ENCODE results near the gene MLIP. TPM values are rescaled to one million over a fixed set of nuclear protein-coding genes. Genes with fewer than 3 reads are reported as not detected.

Gene MLIP
- total RNA-seq, 1 experiment from 2014 or later = not detected

DNA sequence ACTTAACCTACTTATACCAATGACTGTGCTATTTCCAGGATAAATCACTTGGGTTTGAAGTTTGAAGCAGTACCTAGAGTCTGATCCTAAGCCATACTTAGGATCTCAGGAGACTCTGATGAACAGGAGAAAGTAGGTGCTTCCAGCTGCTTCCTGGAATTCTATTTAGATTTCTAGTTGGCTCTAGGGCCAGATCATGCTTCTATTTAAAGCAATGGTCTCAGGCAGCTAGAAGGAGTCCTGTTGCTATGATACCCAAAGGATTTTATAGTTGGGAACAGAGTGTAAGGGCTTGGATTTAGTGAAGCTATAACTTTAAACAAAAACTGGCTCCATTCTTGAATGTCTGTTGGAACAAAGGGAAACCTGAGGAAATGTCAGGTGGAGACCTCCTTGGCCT lies 144.6 kb downstream of the MLIP start:
- DNase-seq (ENCODE audit: low spot score) = no peak
- in situ Hi-C loops (cut with HindIII; ENCODE audit: low sequenced_read_pairs) = no loop called here

GRCh38 chr6:54260025-54260424 lies 148.8 kb downstream of the MLIP start:
- no peak for DNase-seq (ENCODE audit: low spot score)
- in situ Hi-C loops (cut with HindIII; ENCODE audit: low sequenced_read_pairs) = no loop called here

GRCh38 chr6:54262499-54262898 lies 151.3 kb downstream of the MLIP start:
- DNase-seq (ENCODE audit: low spot score) = no peak
- in situ Hi-C loops (cut with HindIII; ENCODE audit: low sequenced_read_pairs) = no loop called here

GRCh38 chr6:54262971-54263370 lies 151.7 kb downstream of the MLIP start:
- in situ Hi-C loops (cut with HindIII; ENCODE audit: low sequenced_read_pairs) = no loop called here
- no peak for DNase-seq (ENCODE audit: low spot score)

DNA sequence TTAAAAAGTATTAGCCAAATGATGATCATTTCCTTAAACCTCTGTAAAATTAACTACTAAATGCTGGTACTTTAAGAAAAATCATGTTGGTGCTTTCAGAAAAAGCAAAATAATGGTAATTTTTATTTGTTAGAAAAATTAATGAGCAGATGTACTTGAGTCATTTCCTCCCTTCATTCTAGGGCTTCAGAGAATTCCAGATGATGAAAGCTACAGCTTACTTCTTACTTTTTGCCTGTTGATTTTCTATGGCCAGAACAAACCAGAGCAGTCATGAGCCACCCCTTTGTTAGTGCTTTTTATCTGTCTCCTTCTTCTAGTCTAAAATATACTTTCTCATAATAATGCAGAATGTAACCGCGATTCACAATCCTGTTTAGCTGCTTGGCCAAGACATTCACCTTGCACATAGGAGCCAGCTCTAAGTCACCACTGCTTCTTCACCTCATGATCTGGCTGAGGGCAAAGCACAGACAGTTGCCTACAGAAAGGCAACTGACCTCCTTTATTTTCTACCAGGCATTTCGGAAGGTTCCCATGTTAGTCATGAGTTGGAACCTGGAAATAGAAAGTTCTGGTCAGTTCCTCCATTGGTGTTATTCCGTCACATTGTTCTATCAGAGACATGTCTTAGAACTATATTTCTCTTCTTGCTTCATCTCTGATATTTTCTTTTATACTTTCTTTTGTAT lies 153.5 kb downstream of the MLIP start:
- DNase-seq (ENCODE audit: low spot score) = no peak
- in situ Hi-C loops (cut with HindIII; ENCODE audit: low sequenced_read_pairs) = no loop called here

DNA sequence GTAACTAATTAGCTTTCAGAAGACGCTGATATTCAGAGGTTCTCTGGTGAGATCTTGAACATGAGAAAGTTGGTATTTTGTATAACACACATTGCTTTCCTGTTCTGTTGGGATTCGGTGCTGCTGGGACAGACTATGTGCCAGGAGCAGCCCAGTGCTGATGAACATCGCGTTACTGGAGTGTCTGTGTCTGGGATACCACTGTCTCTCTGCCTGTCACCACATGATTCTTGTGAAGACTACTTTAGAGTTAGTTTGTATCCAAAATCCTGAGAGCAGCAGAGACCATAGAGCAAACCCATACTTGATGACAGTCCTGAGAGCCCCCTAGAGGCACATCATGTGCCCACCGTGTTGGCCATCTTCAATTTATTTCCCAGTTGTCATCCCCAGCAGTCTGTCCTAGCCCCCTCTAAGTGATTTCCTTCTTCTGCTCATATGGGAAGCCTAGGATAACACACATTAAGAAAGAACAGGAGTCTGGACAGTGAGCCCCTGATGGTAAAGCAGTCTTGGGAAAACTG lies 155.2 kb downstream of the MLIP start:
- in situ Hi-C loops (cut with HindIII; ENCODE audit: low sequenced_read_pairs) = no loop called here
- no peak for DNase-seq (ENCODE audit: low spot score)

- in situ Hi-C loops (cut with HindIII; ENCODE audit: low sequenced_read_pairs) = no loop called here
- DNase-seq (ENCODE audit: low spot score) = no peak
These were observed 156.6 kb downstream of the MLIP start for GRCh38 chr6:54267798-54268197.

DNA sequence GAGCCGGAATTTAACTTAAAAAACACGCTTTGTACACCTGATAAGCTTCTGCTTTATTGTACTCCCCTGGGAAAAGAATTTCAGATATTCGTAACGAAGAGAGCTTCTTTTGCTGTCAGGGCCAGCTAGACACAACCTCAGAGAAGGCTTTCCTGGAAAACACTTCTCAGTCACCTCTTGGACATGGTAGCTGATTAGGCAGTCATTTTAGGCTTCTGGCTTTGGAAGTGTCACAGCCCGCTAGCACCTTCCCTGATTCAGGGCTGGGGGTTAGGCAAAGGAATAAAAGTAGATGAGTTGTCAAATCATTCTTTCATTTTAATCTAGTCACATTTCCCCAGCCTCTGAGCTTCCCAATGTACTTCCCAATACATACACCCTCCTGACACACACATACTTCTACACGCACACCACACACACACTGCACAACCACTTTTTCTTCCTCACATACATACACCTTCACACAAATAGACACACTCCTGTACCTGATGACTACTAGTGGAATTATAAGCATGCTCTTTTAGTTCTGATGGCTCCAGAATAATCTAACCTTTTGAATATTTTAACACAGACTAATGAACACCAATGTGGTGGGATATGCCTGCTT lies 162.1 kb downstream of the MLIP start:
- no peak for DNase-seq (ENCODE audit: low spot score)
- in situ Hi-C loops (cut with HindIII; ENCODE audit: low sequenced_read_pairs) = no loop called here

GRCh38 chr6:54274383-54274782 lies 163.1 kb downstream of the MLIP start:
- in situ Hi-C loops (cut with HindIII; ENCODE audit: low sequenced_read_pairs) = no loop called here
- DNase-seq (ENCODE audit: low spot score) = no peak

DNA sequence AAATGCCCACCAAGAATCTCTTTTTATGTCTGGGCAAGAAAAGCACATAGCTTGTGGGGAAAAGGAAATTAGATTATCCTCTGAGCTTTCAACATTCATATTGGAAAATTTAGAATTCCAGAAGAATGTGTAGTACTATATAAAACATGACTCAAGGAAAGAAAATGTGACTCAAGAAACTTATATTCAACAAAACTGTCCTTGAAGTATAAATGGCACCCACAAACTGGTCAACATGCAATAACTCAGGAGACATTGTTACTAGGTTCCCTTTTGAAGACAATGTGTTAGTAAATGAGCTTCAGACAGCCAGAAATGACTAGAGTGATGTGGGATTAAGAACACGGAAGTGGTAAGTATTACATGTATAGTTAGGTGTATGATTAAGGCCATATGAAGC lies 170.9 kb downstream of the MLIP start:
- in situ Hi-C loops (cut with HindIII; ENCODE audit: low sequenced_read_pairs) = no loop called here
- DNase-seq (ENCODE audit: low spot score) = no peak

GRCh38 chr6:54284161-54284860 lies 173.1 kb downstream of the MLIP start:
- DNase-seq (ENCODE audit: low spot score) = no peak
- in situ Hi-C loops (cut with HindIII; ENCODE audit: low sequenced_read_pairs) = no loop called here

DNA sequence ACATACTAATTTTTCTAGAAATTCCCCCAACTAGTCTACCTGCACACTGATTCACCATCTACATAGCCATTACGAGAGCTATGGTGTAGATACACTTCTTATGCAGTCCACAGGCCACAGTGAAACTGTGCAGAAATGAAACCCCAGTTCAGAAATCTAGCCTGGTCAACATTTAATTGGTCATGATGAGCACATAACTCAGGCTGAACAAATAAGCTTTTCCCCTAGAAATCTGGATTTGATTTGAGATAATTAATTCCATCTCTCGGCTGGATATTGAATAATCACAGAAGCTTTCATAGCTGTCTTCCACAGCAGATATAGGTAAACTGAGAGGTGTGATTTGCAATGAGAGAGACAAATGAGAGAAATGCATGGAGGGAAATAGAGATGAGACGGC lies 174.4 kb downstream of the MLIP start:
- in situ Hi-C loops (cut with HindIII; ENCODE audit: low sequenced_read_pairs) = no loop called here
- no peak for DNase-seq (ENCODE audit: low spot score)

DNA sequence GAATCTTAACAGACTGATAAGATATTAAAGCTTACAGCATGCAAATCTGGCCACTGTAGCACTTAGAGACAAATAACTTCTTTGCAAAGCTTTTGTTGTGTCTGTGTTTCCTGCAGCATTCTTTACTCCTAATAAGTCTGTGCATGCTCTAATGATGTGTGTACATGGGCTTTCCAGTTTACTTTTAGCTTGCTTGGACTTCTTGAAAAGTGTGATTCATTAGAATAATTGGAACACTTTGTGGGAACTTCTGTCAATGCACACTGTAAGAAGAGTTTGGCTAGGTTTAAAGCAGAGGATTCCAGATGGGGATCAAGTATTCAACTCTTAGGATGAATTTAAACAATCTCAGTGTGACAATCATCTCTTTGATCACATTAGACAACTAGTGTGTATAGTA lies 174.9 kb downstream of the MLIP start:
- in situ Hi-C loops (cut with HindIII; ENCODE audit: low sequenced_read_pairs) = no loop called here
- no peak for DNase-seq (ENCODE audit: low spot score)

- no peak for DNase-seq (ENCODE audit: low spot score)
- in situ Hi-C loops (cut with HindIII; ENCODE audit: low sequenced_read_pairs) = no loop called here
These were observed 177.2 kb downstream of the MLIP start for GRCh38 chr6:54288474-54288873.

DNA sequence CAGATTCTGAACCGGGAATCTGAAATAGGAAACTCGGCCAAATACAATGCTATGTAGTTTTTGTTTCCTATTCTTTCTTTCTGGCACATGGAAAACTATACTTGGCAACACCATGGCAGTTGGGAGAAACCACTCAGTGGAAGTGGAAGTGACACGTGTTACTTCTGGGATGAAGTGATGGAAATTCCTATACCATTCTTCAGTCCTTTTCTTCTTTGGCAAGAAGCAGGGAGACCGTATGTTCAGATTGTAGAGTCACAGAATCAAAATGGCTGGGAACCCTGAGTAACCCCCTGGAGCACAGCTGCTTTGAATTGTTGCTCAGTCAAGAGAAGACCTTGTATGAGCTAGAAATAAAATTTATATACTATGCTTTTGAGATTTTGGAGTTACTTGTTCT lies 178.2 kb downstream of the MLIP start:
- in situ Hi-C loops (cut with HindIII; ENCODE audit: low sequenced_read_pairs) = no loop called here
- DNase-seq (ENCODE audit: low spot score) = no peak

DNA sequence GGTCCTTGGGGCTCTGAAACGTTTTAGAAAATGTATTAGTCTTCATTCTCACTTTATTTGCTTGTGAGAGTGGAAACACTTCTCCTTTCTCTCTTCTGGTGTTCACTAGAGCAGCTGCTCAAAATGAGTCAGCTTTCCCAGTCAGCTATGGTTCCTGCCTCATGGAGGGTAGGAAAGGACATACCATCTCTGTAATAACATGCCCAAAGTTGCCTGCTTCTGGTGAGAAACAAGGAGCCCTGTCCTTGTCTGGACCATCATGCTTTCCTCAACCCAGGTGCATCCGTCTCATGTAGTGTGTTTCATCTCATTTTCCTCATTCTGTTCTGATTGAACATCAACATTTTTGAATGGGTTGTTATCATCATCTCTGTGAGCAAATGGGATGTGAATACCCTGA lies 179.9 kb downstream of the MLIP start:
- in situ Hi-C loops (cut with HindIII; ENCODE audit: low sequenced_read_pairs) = no loop called here
- no peak for DNase-seq (ENCODE audit: low spot score)

GRCh38 chr6:54291738-54292137 lies 180.5 kb downstream of the MLIP start:
- no peak for DNase-seq (ENCODE audit: low spot score)
- in situ Hi-C loops (cut with HindIII; ENCODE audit: low sequenced_read_pairs) = no loop called here

DNA sequence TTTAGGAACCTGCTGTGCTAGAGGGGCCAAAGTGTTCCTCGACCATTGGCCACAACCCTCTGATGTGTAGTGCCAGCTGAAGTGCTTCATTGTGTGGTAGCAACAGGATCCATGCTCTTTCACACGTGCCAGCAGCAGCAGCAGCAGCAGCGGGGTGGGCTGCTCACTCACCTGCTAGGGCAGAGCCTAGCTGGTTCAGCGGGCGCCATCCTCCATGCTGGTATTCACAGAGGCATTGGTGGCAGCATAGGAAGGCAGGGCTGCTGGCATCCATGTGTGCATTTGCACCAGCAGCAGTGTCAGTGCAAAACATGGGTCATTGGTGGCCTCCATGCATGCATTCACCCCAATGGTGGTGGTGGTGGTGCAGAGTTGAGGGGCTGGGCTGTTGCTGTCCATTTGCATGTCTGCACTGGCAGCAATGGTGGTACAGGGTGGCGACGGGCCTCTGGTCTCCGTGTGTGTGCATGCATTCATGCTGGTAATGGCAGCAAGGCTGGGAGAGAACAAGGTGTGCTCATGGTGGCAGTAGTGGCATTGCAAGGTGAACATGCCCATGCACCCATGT lies 183.8 kb downstream of the MLIP start:
- DNase-seq (ENCODE audit: low spot score) = no peak
- in situ Hi-C loops (cut with HindIII; ENCODE audit: low sequenced_read_pairs) = no loop called here

GRCh38 chr6:54299542-54300269 lies 188.5 kb downstream of the MLIP start:
- no peak for DNase-seq (ENCODE audit: low spot score)
- in situ Hi-C loops (cut with HindIII; ENCODE audit: low sequenced_read_pairs) = no loop called here

DNA sequence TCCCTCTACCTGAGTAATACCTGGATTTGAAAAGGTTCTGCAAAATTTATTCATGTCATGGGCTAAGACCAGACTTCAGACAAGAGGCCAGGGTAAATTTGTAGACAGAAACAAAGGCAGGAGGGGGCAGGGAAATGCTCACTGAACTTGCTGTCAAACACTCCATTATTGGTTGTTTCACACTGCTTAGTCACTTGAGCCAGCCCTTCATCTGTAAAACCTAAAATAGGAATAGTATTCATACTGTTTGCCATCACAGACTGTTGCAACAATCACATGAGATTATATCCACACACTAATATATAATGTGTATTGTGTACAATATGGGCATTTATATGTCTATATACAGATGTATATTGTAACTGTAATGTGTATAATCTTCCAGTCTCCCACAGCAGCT lies 190.5 kb downstream of the MLIP start:
- in situ Hi-C loops (cut with HindIII; ENCODE audit: low sequenced_read_pairs) = no loop called here
- DNase-seq (ENCODE audit: low spot score) = no peak

Measured in G401 (cell line).